HepG2 (cell line): ENCODE measurements around the gene AUTS2.

Experiments
- BCLAF1 ChIP-seq: fragments of 450-650 bp; IDR thresholded peaks from 2 replicates; pipeline ENCODE4 v1.6.1; 2017; ENCODE audit warnings: mild to moderate bottlenecking
- EZH2 ChIP-seq: conservative IDR thresholded peaks from 2 replicates; pipeline ENCODE4 v1.6.1; 2012; ENCODE audit warnings: mild to moderate bottlenecking, low read depth, low read length, moderate library complexity
- HDAC2 ChIP-seq: sonication (generic); formaldehyde crosslinking; IDR thresholded peaks from 2 replicates; pipeline ENCODE4 v1.4.0; 2020; ENCODE audit warnings: missing genetic modification reagents
- NR2C2 ChIP-seq: sonication (generic); formaldehyde crosslinking; IDR thresholded peaks from 2 replicates; pipeline ENCODE4 v1.4.0; 2020; ENCODE audit warnings: missing genetic modification reagents, mild to moderate bottlenecking, moderate library complexity, borderline replicate concordance
- SP1 ChIP-seq, 2 experiments: fragments of 450-650 bp in 1 of 2; sonication (generic) in 1 of 2; formaldehyde crosslinking in 1 of 2; IDR thresholded peaks; 2 replicates each; pipeline versions ENCODE4 v1.4.0 to v1.6.1; 2016 to 2020; ENCODE audit warnings: missing genetic modification reagents in 1 of 2
- ZNF33B ChIP-seq: sonication (generic); formaldehyde crosslinking; IDR thresholded peaks from 2 replicates; pipeline ENCODE4 v1.5.1; 2020; ENCODE audit warnings: mild to moderate bottlenecking, missing genetic modification reagents
- ZSCAN29 ChIP-seq: sonication (generic); formaldehyde crosslinking; conservative IDR thresholded peaks from 2 replicates; pipeline ENCODE4 v1.4.0; 2020; ENCODE audit warnings: mild to moderate bottlenecking, missing genetic modification reagents

- TF ChIP-seq HDAC2 (no peak), NR2C2 (CRISPR knock-in tag) (no peak), BCLAF1 (no peak), EZH2 (no peak), SP1 (IDR thresholded peaks at IDR 0.05) (no peak), SP1 (CRISPR knock-in tag; IDR thresholded peaks at IDR 0.05) (no peak), ZNF33B (CRISPR knock-in tag) (no peak), ZSCAN29 (CRISPR knock-in tag) (no peak)
Measured at GRCh38 chr7:70621954-70622600, 1023.8 kb downstream of the AUTS2 start.
